NOMO-1 (cell line): Measurements from ENCODE around the gene MACF1.
A peak's percentile ranks its signal among the peaks of the same experiment; 100 is the strongest.

ENCODE experiments used
- DNase-seq, 2 experiments: peaks; one replicate each; lab custom pipeline; 2025; ENCODE audit not compliant: unreplicated experiment in 2 of 2; lab: John Stamatoyannopoulos, UW

MACF1 gene

DNA sequence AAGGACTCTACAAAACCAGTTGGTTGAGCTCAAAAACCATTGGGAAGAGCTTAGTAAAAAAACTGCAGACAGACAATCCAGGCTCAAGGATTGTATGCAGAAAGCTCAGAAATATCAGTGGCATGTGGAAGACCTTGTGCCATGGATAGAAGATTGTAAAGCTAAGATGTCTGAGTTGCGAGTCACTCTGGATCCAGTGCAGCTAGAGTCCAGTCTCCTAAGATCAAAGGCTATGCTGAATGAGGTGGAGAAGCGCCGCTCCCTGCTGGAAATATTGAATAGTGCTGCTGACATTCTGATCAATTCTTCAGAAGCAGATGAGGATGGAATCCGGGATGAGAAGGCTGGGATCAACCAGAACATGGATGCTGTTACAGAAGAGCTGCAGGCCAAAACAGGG lies 183.0 kb downstream of the MACF1 start:
- no peak for DNase-seq

DNA sequence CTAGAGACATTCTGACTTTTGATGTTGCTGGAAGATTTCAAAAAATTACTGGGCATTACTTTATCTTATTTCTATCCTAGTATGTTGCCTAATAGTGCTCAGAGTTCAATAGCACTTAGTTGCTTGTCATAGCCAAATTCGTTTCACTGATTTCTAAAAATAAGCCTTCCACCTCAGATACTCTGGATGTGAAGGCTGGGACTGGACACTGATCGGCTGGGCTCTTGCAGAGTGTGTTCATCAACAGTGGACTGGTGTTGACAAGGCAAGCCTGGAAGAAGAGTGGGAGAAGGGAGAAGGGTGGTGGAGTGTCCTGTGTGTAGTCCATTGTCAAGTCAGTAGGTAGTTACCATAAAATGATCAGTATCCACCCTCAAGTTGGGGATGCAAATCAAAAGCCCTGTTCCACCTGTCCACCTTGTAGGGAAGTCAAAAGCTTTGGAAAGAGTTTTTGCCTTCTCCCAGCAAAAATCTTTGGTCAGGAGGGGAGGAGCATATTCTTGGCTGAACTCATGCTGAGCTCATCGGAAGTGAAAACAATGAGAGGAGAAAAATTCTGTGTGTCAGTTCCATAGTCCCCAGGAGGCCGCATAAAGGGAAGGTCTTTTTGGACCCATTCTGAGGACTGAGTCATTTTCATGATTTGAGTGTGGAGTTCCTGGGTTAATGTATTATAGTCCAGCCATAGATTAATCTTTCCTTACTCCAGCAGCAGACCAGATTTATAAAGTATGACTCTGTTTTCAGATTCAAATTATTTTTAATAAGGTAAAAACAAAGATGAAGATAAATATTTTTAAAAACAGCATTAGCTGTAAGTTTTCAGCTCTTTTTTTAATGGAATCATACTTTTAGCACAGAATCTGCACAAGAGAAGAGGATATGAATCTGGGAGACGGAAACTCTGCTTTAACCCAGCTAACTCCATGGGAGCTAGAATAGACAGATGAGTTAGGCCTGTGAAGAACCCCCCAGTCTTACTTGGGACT lies 187.5 kb downstream of the MACF1 start:
- DNase-seq, result no peak

- DNase-seq, result no peak
Measured at GRCh38 chr1:39392851-39393573, 188.5 kb downstream of the MACF1 start.

GRCh38 chr1:39393645-39394044 lies 189.2 kb downstream of the MACF1 start:
- DNase-seq, result no peak

- DNase-seq, result no peak
Measured at GRCh38 chr1:39394059-39394458, 189.6 kb downstream of the MACF1 start.

DNA sequence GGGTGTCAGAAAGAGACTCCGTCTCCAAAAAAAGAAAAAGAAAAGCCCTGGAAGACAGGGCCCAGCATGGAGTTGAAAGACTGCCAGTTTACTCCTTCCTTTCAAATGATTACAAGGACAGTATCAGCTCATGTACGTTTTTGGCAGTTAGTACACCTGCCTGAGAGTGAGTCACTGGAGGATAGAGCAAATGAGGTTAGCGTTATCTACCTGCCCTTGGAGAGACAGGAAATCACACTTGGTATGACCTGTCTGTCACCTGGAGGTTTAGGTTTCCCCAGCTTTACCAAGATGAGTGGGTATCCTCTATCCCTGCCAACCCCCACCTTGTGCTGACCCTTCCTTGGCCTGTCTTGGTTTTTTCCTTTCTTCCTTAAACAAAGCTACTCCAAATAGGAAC lies 190.1 kb downstream of the MACF1 start:
- no peak for DNase-seq

DNA sequence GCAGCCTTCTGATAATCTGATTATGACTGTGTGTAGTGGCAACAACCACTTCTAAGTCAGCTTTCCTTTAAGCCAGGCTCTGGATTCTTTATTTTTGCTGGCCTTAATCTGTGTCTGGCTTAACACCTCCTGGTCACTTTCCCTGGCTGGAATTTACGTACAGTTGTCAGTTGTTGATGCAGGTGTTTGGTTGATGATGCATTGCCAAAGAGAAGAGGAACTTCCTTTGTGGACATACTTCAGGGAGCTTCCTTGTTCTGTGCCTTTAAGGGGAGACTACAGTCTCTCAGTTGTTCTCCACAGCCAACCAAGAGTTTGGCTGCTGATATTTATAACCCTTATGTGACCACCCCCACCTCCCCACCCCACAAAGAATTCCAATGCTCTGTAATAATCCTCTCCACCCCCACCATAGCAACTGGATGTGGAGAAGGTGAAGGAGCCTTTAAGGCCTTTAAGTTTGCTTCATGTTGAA lies 190.9 kb downstream of the MACF1 start:
- DNase-seq, result peak in 1 of 2 experiments; percentile 47

GRCh38 chr1:39396671-39397070 lies 192.2 kb downstream of the MACF1 start:
- DNase-seq, result no peak

DNA sequence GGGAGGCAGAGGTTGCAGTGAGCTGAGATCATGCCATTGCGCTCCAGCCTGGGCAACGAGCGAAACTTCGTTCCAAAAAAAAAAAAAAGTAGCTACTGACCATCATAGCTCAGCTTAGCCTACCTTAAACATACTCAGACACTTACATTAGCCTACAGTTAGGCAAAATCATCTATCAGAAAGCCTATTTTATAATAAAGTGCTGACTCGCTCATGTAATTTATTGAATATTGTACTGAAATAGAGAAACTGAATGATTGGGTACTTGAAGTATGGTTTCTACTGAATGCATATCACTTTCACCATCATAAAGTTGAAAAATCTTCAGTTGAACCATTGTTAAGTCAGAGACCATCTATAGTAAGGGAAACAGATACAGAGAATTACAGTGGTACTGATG lies 193.0 kb downstream of the MACF1 start:
- DNase-seq, result no peak

GRCh38 chr1:39398278-39399021 lies 194.0 kb downstream of the MACF1 start:
- peak; percentile 65 to 77 for DNase-seq

DNA sequence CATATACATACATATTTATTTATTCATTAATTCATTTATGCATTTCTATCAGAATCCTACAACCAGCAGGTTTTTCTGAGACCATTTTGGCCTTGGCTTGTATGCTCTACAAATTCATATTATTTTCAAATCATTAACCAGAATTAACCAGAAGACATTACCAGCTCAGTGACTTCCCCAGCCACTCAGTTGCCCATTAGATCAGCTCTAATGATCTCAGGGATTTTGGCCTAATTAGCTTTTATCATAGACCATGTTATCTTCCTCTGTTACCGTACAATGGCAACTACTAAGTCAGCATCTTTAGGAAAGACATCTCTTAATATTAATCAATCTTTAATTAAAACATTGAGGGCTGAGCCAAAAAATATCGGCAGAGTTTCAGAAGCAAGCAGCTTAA lies 196.6 kb downstream of the MACF1 start:
- no peak for DNase-seq

DNA sequence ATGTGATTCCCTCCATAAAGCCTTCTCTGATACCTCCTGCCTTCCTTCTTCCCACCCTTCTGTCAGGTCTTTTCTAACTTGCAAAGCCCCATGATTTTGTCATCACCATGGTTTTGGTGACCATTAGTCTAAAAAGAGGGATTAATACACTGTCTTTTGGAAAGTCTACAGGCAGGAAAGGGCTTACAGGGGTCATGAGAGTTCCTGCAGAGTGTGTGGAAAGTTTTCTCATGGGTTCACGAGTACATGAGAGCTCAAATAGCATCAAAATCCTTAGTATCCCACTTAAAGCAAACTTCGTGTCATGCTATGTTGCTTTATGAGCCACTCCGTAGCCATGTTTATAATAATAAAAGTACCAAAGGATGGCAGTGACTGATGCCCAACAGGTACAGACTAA lies 200.4 kb downstream of the MACF1 start:
- no peak for DNase-seq

GRCh38 chr1:39405358-39405757 lies 200.9 kb downstream of the MACF1 start:
- no peak for DNase-seq

- DNase-seq, result no peak
Measured at GRCh38 chr1:39406533-39407450, 202.3 kb downstream of the MACF1 start.

DNA sequence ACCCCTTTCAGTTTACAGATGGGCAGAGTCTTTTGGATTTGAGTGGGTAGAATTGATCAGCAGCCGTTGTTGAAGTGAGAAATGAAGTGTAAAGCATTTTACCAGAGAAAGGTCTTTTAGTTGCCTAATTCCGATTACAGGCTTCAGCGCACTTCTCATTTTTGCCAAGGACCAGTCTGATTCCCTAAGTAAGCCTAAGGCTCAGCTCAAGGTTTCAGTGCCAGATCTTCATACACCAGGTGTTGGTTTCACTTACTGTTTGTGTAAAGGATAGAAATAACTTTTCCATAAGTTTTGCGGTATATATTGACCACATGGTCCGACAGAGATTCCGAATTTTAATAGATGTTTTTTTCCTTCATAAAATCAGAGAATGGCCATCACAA lies 203.0 kb downstream of the MACF1 start:
- peak in 1 of 2 experiments; percentile 6 for DNase-seq

- no peak for DNase-seq
Measured at GRCh38 chr1:39407896-39408640, 203.6 kb downstream of the MACF1 start.

GRCh38 chr1:39408641-39409054 lies 204.2 kb downstream of the MACF1 start:
- peak; percentile 57 to 69 for DNase-seq

- DNase-seq, result no peak
Measured at GRCh38 chr1:39409055-39409816, 204.7 kb downstream of the MACF1 start.
